ENCODE measurements around the gene SLC3A2. TPM values are rescaled to one million over a fixed set of nuclear protein-coding genes. Genes with fewer than 3 reads are reported as not detected.

The SLC3A2 gene
- total and polyA plus RNA-seq, 2 of the 13 experiments (the other 11 are each of a cell fraction or from before 2014, with no cell fraction given), result 213 to 226 TPM

DNA sequence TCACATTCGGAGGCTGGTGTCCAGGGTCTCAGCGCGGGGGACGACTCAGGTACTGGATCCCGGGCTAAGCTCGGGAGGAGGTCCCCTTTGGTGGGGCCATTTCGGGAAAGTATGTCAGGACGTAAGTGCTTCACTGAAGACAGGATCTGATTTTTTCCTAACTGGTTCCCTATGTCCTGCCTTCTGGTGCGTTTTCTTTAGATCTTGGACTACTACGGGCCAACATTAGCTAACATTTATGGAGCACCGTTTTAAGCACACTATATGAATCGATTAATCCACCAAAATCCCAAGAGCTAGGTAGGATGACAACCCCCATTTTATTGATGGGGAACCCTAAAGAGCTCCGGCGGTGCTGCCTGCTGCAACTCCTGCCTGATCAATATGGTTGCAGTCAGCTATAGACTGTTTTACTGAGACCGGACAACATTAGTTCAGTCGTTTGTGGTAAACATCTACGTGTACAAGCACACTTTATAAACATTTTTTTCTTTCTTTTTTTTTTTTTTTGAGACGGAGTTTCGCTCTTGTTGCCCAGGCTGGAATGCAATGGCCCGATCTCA, 24.3 kb upstream of the SLC3A2 start (continued):
- no peak for TF ChIP-seq ZFYVE20 (CRISPR knock-in tag; IDR thresholded peaks at IDR 0.05; ENCODE audit: borderline replicate concordance, low read depth)
- TF ChIP-seq ZFP41 (CRISPR knock-in tag; IDR thresholded peaks at IDR 0.05; ENCODE audit: borderline replicate concordance), result no peak
- peak; percentile 4; the same call in 1 of the 2 replicates for TF ChIP-seq SALL2 (CRISPR knock-in tag; IDR thresholded peaks at IDR 0.05)
- no peak for TF ChIP-seq ZMYM4 (CRISPR knock-in tag; IDR thresholded peaks at IDR 0.05)
- TF ChIP-seq MLLT10 (CRISPR knock-in tag; IDR thresholded peaks at IDR 0.05), result no peak
- TF ChIP-seq MXD1 (CRISPR knock-in tag; IDR thresholded peaks at IDR 0.05), result no peak
- TF ChIP-seq, protein P1, sequence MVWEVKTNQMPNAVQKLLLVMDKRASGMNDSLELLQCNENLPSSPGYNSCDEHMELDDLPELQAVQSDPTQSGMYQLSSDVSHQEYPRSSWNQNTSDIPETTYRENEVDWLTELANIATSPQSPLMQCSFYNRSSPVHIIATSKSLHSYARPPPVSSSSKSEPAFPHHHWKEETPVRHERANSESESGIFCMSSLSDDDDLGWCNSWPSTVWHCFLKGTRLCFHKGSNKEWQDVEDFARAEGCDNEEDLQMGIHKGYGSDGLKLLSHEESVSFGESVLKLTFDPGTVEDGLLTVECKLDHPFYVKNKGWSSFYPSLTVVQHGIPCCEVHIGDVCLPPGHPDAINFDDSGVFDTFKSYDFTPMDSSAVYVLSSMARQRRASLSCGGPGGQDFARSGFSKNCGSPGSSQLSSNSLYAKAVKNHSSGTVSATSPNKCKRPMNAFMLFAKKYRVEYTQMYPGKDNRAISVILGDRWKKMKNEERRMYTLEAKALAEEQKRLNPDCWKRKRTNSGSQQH (CRISPR knock-in tag; IDR thresholded peaks at IDR 0.05; ENCODE audit: low read depth), result no peak
- no peak for TF ChIP-seq SKI (IDR thresholded peaks at IDR 0.05; ENCODE audit: partially characterized antibody)
- no peak; the same call in 1 of the 2 replicates for TF ChIP-seq ZIK1 (CRISPR knock-in tag; IDR thresholded peaks at IDR 0.05; ENCODE audit: borderline replicate concordance, low read depth)
- TF ChIP-seq MXD4 (CRISPR knock-in tag; IDR thresholded peaks at IDR 0.05), result no peak
- no peak for TF ChIP-seq ZNF652 (CRISPR knock-in tag; IDR thresholded peaks at IDR 0.05; ENCODE audit: borderline replicate concordance, low read depth)
- TF ChIP-seq HNRNPLL (IDR thresholded peaks at IDR 0.05; ENCODE audit: low read depth, low read length, poor library complexity, severe bottlenecking), result no peak
- TF ChIP-seq RBM22 (optimal IDR thresholded peaks at IDR 0.05; ENCODE audit: low read length), result no peak
- no peak for TF ChIP-seq SMC3 (IDR thresholded peaks at IDR 0.05; ENCODE audit: low read length)
- TF ChIP-seq PLRG1 (conservative IDR thresholded peaks at IDR 0.05), result no peak
- no peak for TF ChIP-seq NFKBIZ (CRISPR knock-in tag; IDR thresholded peaks at IDR 0.05)
- peak; percentile 42 for TF ChIP-seq MED8 (CRISPR knock-in tag; IDR thresholded peaks at IDR 0.05; ENCODE audit: insufficient replicate concordance)
- TF ChIP-seq HNRNPH1 (optimal IDR thresholded peaks at IDR 0.05; ENCODE audit: low read depth, low read length), result no peak
- no peak for TF ChIP-seq ELF3 (CRISPR knock-in tag; IDR thresholded peaks at IDR 0.05)
- no peak for TF ChIP-seq ZNF460 (CRISPR knock-in tag; IDR thresholded peaks at IDR 0.05; ENCODE audit: borderline replicate concordance)
- no peak for TF ChIP-seq FOSL2 (CRISPR knock-in tag; IDR thresholded peaks at IDR 0.05)
- TF ChIP-seq ZNF577 (CRISPR knock-in tag; IDR thresholded peaks at IDR 0.05; ENCODE audit: borderline replicate concordance, low read depth), result no peak
- TF ChIP-seq, protein P2, sequence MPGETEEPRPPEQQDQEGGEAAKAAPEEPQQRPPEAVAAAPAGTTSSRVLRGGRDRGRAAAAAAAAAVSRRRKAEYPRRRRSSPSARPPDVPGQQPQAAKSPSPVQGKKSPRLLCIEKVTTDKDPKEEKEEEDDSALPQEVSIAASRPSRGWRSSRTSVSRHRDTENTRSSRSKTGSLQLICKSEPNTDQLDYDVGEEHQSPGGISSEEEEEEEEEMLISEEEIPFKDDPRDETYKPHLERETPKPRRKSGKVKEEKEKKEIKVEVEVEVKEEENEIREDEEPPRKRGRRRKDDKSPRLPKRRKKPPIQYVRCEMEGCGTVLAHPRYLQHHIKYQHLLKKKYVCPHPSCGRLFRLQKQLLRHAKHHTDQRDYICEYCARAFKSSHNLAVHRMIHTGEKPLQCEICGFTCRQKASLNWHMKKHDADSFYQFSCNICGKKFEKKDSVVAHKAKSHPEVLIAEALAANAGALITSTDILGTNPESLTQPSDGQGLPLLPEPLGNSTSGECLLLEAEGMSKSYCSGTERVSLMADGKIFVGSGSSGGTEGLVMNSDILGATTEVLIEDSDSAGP (CRISPR knock-in tag; IDR thresholded peaks at IDR 0.05; ENCODE audit: borderline replicate concordance), result peak; percentile 11; the same call in 1 of the 2 replicates
- 0 out of 2 replicates have a peak, but pooled peaks have one; percentile 6 for TF ChIP-seq ZNF468 (CRISPR knock-in tag; IDR thresholded peaks at IDR 0.05)
- no peak for TF ChIP-seq ZNF101 (CRISPR knock-in tag; IDR thresholded peaks at IDR 0.05; ENCODE audit: borderline replicate concordance, low read depth)
